Tibial artery (tissue), 4 donors: ENCODE results near the gene PFN3.
A peak's percentile ranks its signal among the peaks of the same experiment; 100 is the strongest.
"Not testable (repeated sequence)": the region's sequence is repeated elsewhere in the genome, so short reads cannot be mapped to it uniquely, and the experiment has no call there.

ENCODE experiments used
- DNase-seq, 2 donors: peaks; one replicate each; pipeline ENCODE4 v3.0.0-alpha.2; 2019
- H3K27ac ChIP-seq, 2 donors: fragments of 200-600 bp; sonication (generic) in 1 of 2; 1 replicate in 1 of 2; 2 replicates in 1 of 2; pipeline ENCODE4 v1.5.1; 2018 to 2019; ENCODE audit warnings: mild to moderate bottlenecking in 1 of 2
- H3K27me3 ChIP-seq, 2 donors: fragments of 200-600 bp; sonication (generic) in 1 of 2; one replicate each; pipeline versions ENCODE4 v1.5.1 to v1.6.0; 2016 to 2019
- H3K36me3 ChIP-seq, 3 donors: fragments of 200-600 bp; sonication (generic) in 2 of 3; one replicate each; pipeline ENCODE4 v1.5.1; 2016 to 2019; ENCODE audit warnings: mild to moderate bottlenecking in 2 of 3
- H3K4me1 ChIP-seq, 4 donors: fragments of 200-600 bp; sonication (generic) in 2 of 4; 1 replicate in 3 of 4; 2 replicates in 1 of 4; pipeline ENCODE4 v1.5.1; 2016 to 2019
- H3K4me3 ChIP-seq, 2 donors: fragments of 200-600 bp; sonication (generic) in 1 of 2; 1 replicate in 1 of 2; 2 replicates in 1 of 2; pipeline ENCODE4 v1.5.1; 2018 to 2019; ENCODE audit warnings: mild to moderate bottlenecking in 2 of 2
- H3K9me3 ChIP-seq, 3 donors: fragments of 200-600 bp; sonication (generic) in 1 of 3; one replicate each; pipeline ENCODE4 v1.5.1; 2016 to 2019
- CTCF ChIP-seq, 2 experiments: fragments of 200-600 bp in 1 of 2; fragments of 450-650 bp in 1 of 2; IDR thresholded peaks; one replicate each; pipeline ENCODE4 v1.5.1; 2017 to 2019; ENCODE audit warnings: antibody characterized with exemption in 2 of 2, mild to moderate bottlenecking in 1 of 2, moderate library complexity in 1 of 2
- intact Hi-C: fragments of 100-400 bp; cut with DNase I; formaldehyde crosslinking; loops from one replicate; pipeline ENCODE4 v1.15.0; 2023; ENCODE audit warnings: low total_unique reads

Gene PFN3

GRCh38 chr5:177425196-177425800 is 24.8 kb upstream of the PFN3 start:
- Histone ChIP-seq H3K4me3 (peak overlapping the region; percentile 56 to 66), H3K27me3 (no peaks in the 10 kb centered on the region), H3K27ac (peak overlapping the region; percentile 87 to 91), H3K4me1 (peaks cover 0 to 41% (median 17%) of the 10 kb centered on the region in 4 donors), H3K36me3 (peaks cover 0 to 3% (median 0%) of the 10 kb centered on the region in 3 donors), H3K9me3 (no peaks in the 10 kb centered on the region)
- DNase-seq: no peak
- intact Hi-C loops: no loop called here
- no peak for TF ChIP-seq CTCF (IDR thresholded peaks at IDR 0.05)

- Histone ChIP-seq H3K9me3 (no peaks in the 10 kb centered on the region), H3K27ac (no peak overlapping the region), H3K27me3 (no peaks in the 10 kb centered on the region), H3K4me1 (peaks cover 0 to 25% (median 17%) of the 10 kb centered on the region in 4 donors), H3K36me3 (no peaks in the 10 kb centered on the region), H3K4me3 (no peak overlapping the region)
- no peak for DNase-seq
- intact Hi-C loops: no loop called here
- TF ChIP-seq CTCF (IDR thresholded peaks at IDR 0.05): no peak
Measured at GRCh38 chr5:177423671-177424070, 23.2 kb upstream of the PFN3 start.

GRCh38 chr5:177421062-177421798 is 20.8 kb upstream of the PFN3 start:
- Histone ChIP-seq H3K27ac (no peak overlapping the region), H3K9me3 (no peaks in the 10 kb centered on the region), H3K36me3 (no peaks in the 10 kb centered on the region), H3K4me1 (peaks cover 0 to 7% (median 3%) of the 10 kb centered on the region in 4 donors), H3K4me3 (no peak overlapping the region), H3K27me3 (no peaks in the 10 kb centered on the region)
- DNase-seq: no peak
- intact Hi-C loops: no loop called here
- TF ChIP-seq CTCF (IDR thresholded peaks at IDR 0.05): no peak

- DNase-seq, H3K4me3 ChIP-seq, H3K27me3 ChIP-seq, H3K36me3 ChIP-seq, H3K4me1 ChIP-seq, H3K9me3 ChIP-seq, intact Hi-C loops, H3K27ac ChIP-seq: not testable (repeated sequence)
Measured at GRCh38 chr5:177420472-177420871, 20.0 kb upstream of the PFN3 start.

GRCh38 chr5:177419046-177419445 is 18.6 kb upstream of the PFN3 start:
- H3K9me3 ChIP-seq: no peaks in the 10 kb centered on the region
- H3K4me1 ChIP-seq: no peaks in the 10 kb centered on the region
- intact Hi-C loops: no loop called here
- H3K4me3 ChIP-seq: no peak overlapping the region
- TF ChIP-seq CTCF (IDR thresholded peaks at IDR 0.05): no peak
- H3K27me3 ChIP-seq: no peaks in the 10 kb centered on the region
- H3K27ac ChIP-seq: no peak overlapping the region
- no peaks in the 10 kb centered on the region for H3K36me3 ChIP-seq
- no peak for DNase-seq

- H3K4me3 ChIP-seq, H3K36me3 ChIP-seq, intact Hi-C loops, H3K9me3 ChIP-seq, DNase-seq, H3K27me3 ChIP-seq, H3K4me1 ChIP-seq, H3K27ac ChIP-seq: not testable (repeated sequence)
Measured at GRCh38 chr5:177417081-177417480, 16.6 kb upstream of the PFN3 start.
